Natural killer cell (primary cell): ENCODE results near the gene MAN2B2. TPM values are rescaled to one million over a fixed set of nuclear protein-coding genes. Genes with fewer than 3 reads are reported as not detected.

Experiments used
- ATAC-seq, 3 donors: fragments of 150-1000 bp in 2 of 3; fragments of 200-7000 bp in 1 of 3; cut with Tn5 transposase; 1 replicate in 1 of 3; 2 replicates in 2 of 3; pipeline ENCODE4 v1.10.0; 2021; ENCODE audit warnings: mild to moderate bottlenecking in 2 of 3, moderate library complexity in 2 of 3
- DNase-seq, 2 donors: peaks; one replicate each; pipeline versions ENCODE4 v3.0.0 to v3.0.0-alpha.2; 2013 to 2021; ENCODE audit warnings: mixed read lengths in 1 of 2
- H3K27ac ChIP-seq: one replicate; pipeline ENCODE4 v1.5.1; 2013; ENCODE audit warnings: mild to moderate bottlenecking, low read length
- H3K27me3 ChIP-seq: one replicate; pipeline ENCODE4 v1.6.1; 2013; ENCODE audit warnings: low read length; ENCODE audit not compliant: control insufficient read depth, insufficient read depth
- H3K36me3 ChIP-seq: one replicate; pipeline ENCODE4 v1.6.1; 2013; ENCODE audit warnings: low read length; ENCODE audit not compliant: control insufficient read depth, insufficient read depth
- H3K4me1 ChIP-seq: one replicate; pipeline ENCODE4 v1.6.1; 2013; ENCODE audit warnings: low read length; ENCODE audit not compliant: control insufficient read depth, insufficient read depth
- H3K4me3 ChIP-seq: one replicate; pipeline ENCODE4 v1.5.1; 2013; ENCODE audit warnings: low read length
- H3K9me3 ChIP-seq: one replicate; pipeline ENCODE4 v1.6.1; 2013; ENCODE audit warnings: low read length; ENCODE audit not compliant: control insufficient read depth, insufficient read depth
- H3K27ac Mint-ChIP-seq, 2 donors: one replicate each; pipeline ENCODE4 v1.8.0; 2022; ENCODE audit warnings: mild to moderate bottlenecking in 2 of 2, mixed read lengths in 2 of 2, moderate library complexity in 1 of 2
- H3K27me3 Mint-ChIP-seq, 2 donors: one replicate each; pipeline ENCODE4 v1.8.0; 2022; ENCODE audit warnings: low read depth in 2 of 2, mixed read lengths in 2 of 2
- H3K36me3 Mint-ChIP-seq: one replicate; pipeline ENCODE4 v1.8.0; 2022; ENCODE audit warnings: mixed read lengths
- H3K4me1 Mint-ChIP-seq, 2 donors: one replicate each; pipeline ENCODE4 v1.8.0; 2022; ENCODE audit warnings: mixed read lengths in 2 of 2
- H3K4me3 Mint-ChIP-seq: one replicate; pipeline ENCODE4 v1.8.0; 2022; ENCODE audit warnings: mild to moderate bottlenecking, moderate library complexity, mixed read lengths
- H3K9me3 Mint-ChIP-seq, 2 donors: one replicate each; pipeline ENCODE4 v1.8.0; 2022; ENCODE audit warnings: mixed read lengths in 2 of 2
- CTCF ChIP-seq: fragments of 200-600 bp; IDR thresholded peaks from one replicate; pipeline ENCODE4 v1.8.0; 2022; ENCODE audit warnings: antibody characterized with exemption
- WGBS: methylation state at CpG from one replicate; pipeline ENCODE4 v1.1.7; 2013; ENCODE audit warnings: missing lambda C conversion rate; ENCODE audit not compliant: insufficient coverage; 5-methylcytosine and 5-hydroxymethylcytosine counted together
- intact Hi-C: fragments of 100-400 bp; cut with micrococcal nuclease; formaldehyde crosslinking; loops from one replicate; pipeline ENCODE4 v1.14.2; 2022
- total RNA-seq, 4 donors: library from RNA; stranded (reverse); fragments of 120-200 nt in 1 of 4; gene quantifications; one replicate each; pipeline versions ENCODE4 v1.2.3 to v1.2.4, GENCODE V29; 2013 to 2022

MAN2B2 gene
- total RNA-seq, 3 donors from 2014 or later (not counting 1 experiment from before 2014, with no cell fraction given): 34.5 to 47.8 (median 39.0) TPM

DNA sequence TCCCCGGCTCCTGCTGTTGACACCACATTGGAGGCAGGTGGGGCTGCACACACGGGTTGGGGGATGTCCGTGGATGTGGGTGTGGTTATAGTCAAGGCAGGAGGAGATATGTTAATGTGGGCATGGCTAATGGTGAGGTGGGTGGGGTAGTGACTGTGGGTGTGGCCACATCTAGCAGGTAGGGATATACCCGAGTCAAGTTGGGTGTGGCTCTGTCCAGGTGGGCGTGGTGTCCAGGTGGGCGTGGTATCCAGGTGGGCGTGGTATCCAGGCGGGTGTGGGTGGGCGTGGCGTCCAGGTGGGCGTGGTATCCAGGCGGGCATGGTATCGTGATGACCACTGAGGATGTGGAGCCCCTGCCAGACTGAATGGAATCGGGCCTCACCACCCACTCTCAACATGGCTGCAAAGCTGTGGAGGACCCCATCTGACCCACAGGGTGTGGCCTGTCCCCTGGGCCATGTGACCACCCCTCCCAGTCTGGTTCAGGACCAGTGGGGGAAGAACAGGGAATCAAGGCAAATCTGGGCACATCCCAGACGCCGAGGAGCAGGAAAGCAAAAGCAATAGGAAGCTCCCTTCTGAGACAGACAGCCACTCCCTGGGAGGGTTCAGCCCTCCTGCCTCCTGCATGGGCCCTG, 21.0 kb downstream of the MAN2B2 start:
- TF ChIP-seq CTCF: no peak
- peak in 1 of 3 donors; percentile 21 for ATAC-seq
- H3K27ac ChIP-seq: no peak overlapping the region
- no peaks in the 10 kb centered on the region for H3K27me3 ChIP-seq
- 88% methylated on average over 16 of the region's 16 CpGs for WGBS
- Mint-ChIP-seq H3K4me1 (no peaks in the 10 kb centered on the region), H3K27ac (no peak overlapping the region), H3K4me3 (no peak overlapping the region), H3K27me3 (no peaks in the 10 kb centered on the region), H3K9me3 (no peaks in the 10 kb centered on the region), H3K36me3 (no peaks in the 10 kb centered on the region)
- H3K4me1 ChIP-seq: no peaks in the 10 kb centered on the region
- no peak overlapping the region for H3K4me3 ChIP-seq
- H3K36me3 ChIP-seq: peaks cover 51% of the 10 kb centered on the region
- intact Hi-C loops: no loop called here
- no peaks in the 10 kb centered on the region for H3K9me3 ChIP-seq
- DNase-seq: peak in 1 of 2 donors; percentile 11

GRCh38 chr4:6596948-6597347, 22.0 kb downstream of the MAN2B2 start:
- intact Hi-C loops: no loop called here
- no peaks in the 10 kb centered on the region for H3K27me3 Mint-ChIP-seq
- no peak for TF ChIP-seq CTCF
- H3K4me1 ChIP-seq: no peaks in the 10 kb centered on the region
- no peaks in the 10 kb centered on the region for H3K36me3 Mint-ChIP-seq
- 96% methylated on average over 17 of the region's 17 CpGs for WGBS
- H3K27me3 ChIP-seq: no peaks in the 10 kb centered on the region
- H3K4me1 Mint-ChIP-seq: no peaks in the 10 kb centered on the region
- no peak overlapping the region for H3K27ac Mint-ChIP-seq
- no peak overlapping the region for H3K4me3 Mint-ChIP-seq
- ATAC-seq: no peak
- H3K9me3 ChIP-seq: no peaks in the 10 kb centered on the region
- H3K36me3 ChIP-seq: peaks cover 49% of the 10 kb centered on the region
- no peaks in the 10 kb centered on the region for H3K9me3 Mint-ChIP-seq
- DNase-seq: no peak
- H3K4me3 ChIP-seq: no peak overlapping the region
- no peak overlapping the region for H3K27ac ChIP-seq

GRCh38 chr4:6598127-6598526, 23.1 kb downstream of the MAN2B2 start:
- Mint-ChIP-seq H3K4me3 (no peak overlapping the region), H3K4me1 (no peaks in the 10 kb centered on the region), H3K36me3 (no peaks in the 10 kb centered on the region), H3K27ac (no peak overlapping the region), H3K27me3 (no peaks in the 10 kb centered on the region), H3K9me3 (no peaks in the 10 kb centered on the region)
- DNase-seq: no peak
- Histone ChIP-seq H3K27me3 (no peaks in the 10 kb centered on the region), H3K27ac (no peak overlapping the region), H3K4me3 (no peak overlapping the region), H3K9me3 (no peaks in the 10 kb centered on the region), H3K36me3 (peaks cover 47% of the 10 kb centered on the region), H3K4me1 (no peaks in the 10 kb centered on the region)
- WGBS: 95% methylated on average over 10 of the region's 10 CpGs
- ATAC-seq: no peak
- TF ChIP-seq CTCF: no peak
- intact Hi-C loops: no loop called here

DNA sequence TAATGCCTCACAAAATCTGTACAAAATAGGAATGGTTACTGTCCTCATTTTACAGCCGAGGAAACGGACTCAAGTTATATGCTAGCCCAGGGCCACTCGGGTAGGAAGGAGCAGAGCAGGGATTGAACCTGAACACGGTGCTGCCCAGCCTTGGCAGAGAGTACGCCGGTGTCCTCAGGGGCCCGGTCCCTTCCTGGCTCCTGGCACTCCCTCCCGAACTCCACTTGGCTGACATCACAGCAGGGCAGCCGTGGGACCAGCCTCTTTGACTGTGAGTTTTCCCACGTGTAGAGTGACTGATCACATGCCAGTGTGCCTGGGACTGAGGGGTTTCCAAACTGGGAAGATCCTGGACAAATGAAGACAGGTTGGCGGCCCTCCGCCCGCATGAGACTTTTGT, 23.7 kb downstream of the MAN2B2 start:
- no peaks in the 10 kb centered on the region for H3K9me3 ChIP-seq
- no peaks in the 10 kb centered on the region for H3K27me3 ChIP-seq
- no peaks in the 10 kb centered on the region for H3K4me1 Mint-ChIP-seq
- H3K27ac ChIP-seq: no peak overlapping the region
- ATAC-seq (no peak), DNase-seq (no peak)
- no peak overlapping the region for H3K4me3 ChIP-seq
- H3K4me1 ChIP-seq: no peaks in the 10 kb centered on the region
- intact Hi-C loops: no loop called here
- no peaks in the 10 kb centered on the region for H3K27me3 Mint-ChIP-seq
- peaks cover 42% of the 10 kb centered on the region for H3K36me3 ChIP-seq
- H3K36me3 Mint-ChIP-seq: no peaks in the 10 kb centered on the region
- H3K27ac Mint-ChIP-seq: no peak overlapping the region
- 95% methylated on average over 13 of the region's 13 CpGs for WGBS
- H3K9me3 Mint-ChIP-seq: no peaks in the 10 kb centered on the region
- TF ChIP-seq CTCF: no peak
- H3K4me3 Mint-ChIP-seq: no peak overlapping the region
